H1 (cell line): ENCODE data around the gene SCGB2A2. TPM values are rescaled to one million over a fixed set of nuclear protein-coding genes. Genes with fewer than 3 reads are reported as not detected.

Experiments
- ATF2 ChIP-seq: IDR thresholded peaks from 2 replicates; pipeline ENCODE4 v1.6.1; 2012; ENCODE audit warnings: low read length, inconsistent platforms
- SRF ChIP-seq: IDR thresholded peaks from 2 replicates; pipeline ENCODE4 v1.6.1; 2011; ENCODE audit warnings: mild to moderate bottlenecking, low read depth, low read length, moderate library complexity
- polyA plus RNA-seq, 7 experiments: library from polyadenylated mRNA; depleted of rRNA in 3 of 7; stranded (reverse) in 5 of 7; unstranded in 2 of 7; fragments of >200 nt in 5 of 7; fragments of 200-250 nt in 2 of 7; gene quantifications; 1 replicate in 5 of 7; 2 replicates in 1 of 7; 4 replicates in 1 of 7; pipeline versions ENCODE4 v1.2.1 to v1.2.3, GENCODE V29; 2011 to 2013; ENCODE audit warnings: missing spikeins in 2 of 7, mixed read lengths in 2 of 7
- total RNA-seq: library from RNA; stranded (reverse); fragmentation: NEBNext Ultra II Directional; extraction: Animal tissue kit (Norgen Biotek cat#: 25700); gene quantifications from 2 replicates; pipeline ENCODE4 v1.2.1, GENCODE V29; 2021

The SCGB2A2 gene
- total and polyA plus RNA-seq, 2 of the 8 experiments (the other 6 are each of a cell fraction or from before 2014, with no cell fraction given) = not detected

GRCh38 chr11:62253999-62254542, 15.9 kb upstream of the SCGB2A2 start (continued):
- TF ChIP-seq ATF2 (no peak), SRF (no peak)
